GM06990 (cell line): ENCODE measurements around the gene KCMF1.
"Not testable (repeated sequence)": the region's sequence is repeated elsewhere in the genome, so short reads cannot be mapped to it uniquely, and the experiment has no call there.

Experiments used
- DNase-seq: peaks from one replicate; pipeline ENCODE4 v3.0.0-alpha.2; 2011; ENCODE audit not compliant: insufficient read length; ENCODE audit errors: extremely low read depth
- H3K27me3 ChIP-seq: replicated peaks from 2 replicates; pipeline ENCODE4 v1.6.0; 2011; ENCODE audit warnings: low read length; ENCODE audit not compliant: control insufficient read depth, insufficient read depth
- H3K36me3 ChIP-seq: 2 replicates; pipeline ENCODE4 v1.5.1; 2011; ENCODE audit warnings: low read length; ENCODE audit not compliant: control insufficient read depth, insufficient read depth
- H3K4me3 ChIP-seq: replicated peaks from 2 replicates; pipeline ENCODE4 v1.5.1; 2011; ENCODE audit warnings: low read depth, mild to moderate bottlenecking, control low read depth, low read length
- CTCF ChIP-seq: IDR thresholded peaks from 2 replicates; pipeline ENCODE4 v1.5.1; 2011; ENCODE audit warnings: low read length, control low read depth, mild to moderate bottlenecking, inconsistent platforms; ENCODE audit not compliant: insufficient read depth, poor library complexity, severe bottlenecking

KCMF1 gene

GRCh38 chr2:84940831-84941412 lies 30.0 kb upstream of the KCMF1 start:
- no peak for TF ChIP-seq CTCF
- no peaks in the 10 kb centered on the region for H3K36me3 ChIP-seq
- H3K27me3 ChIP-seq, result no peaks in the 10 kb centered on the region
- no peak overlapping the region for H3K4me3 ChIP-seq
- DNase-seq, result no peak

DNA sequence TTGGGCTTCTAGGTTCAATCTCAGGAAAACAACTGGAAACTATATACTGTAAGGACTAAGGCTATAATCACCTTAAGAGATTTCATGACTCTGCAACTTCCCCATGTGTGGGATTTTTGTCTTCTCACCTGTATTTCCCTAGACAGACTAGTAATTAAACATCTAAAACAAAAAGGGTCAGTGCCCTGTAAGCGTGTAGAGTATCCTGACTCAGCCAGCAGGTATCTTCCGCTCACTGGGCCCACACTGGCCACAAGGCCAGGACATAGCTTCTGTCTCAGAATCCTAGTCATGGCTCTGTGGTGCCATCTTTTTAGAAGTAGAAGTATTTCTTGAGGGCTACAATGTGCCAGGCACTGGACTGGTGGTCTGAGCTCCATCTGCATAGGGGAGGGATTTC lies 28.8 kb upstream of the KCMF1 start:
- H3K4me3 ChIP-seq, result no peak overlapping the region
- H3K36me3 ChIP-seq, result no peaks in the 10 kb centered on the region
- H3K27me3 ChIP-seq, result no peaks in the 10 kb centered on the region
- DNase-seq, result no peak
- no peak for TF ChIP-seq CTCF

- Histone ChIP-seq H3K27me3 (no peaks in the 10 kb centered on the region), H3K4me3 (peak overlapping the region; percentile 65), H3K36me3 (no peaks in the 10 kb centered on the region; the same call in 1 of the 2 replicates)
- peak; percentile 79 for DNase-seq
- TF ChIP-seq CTCF, result no peak
These were observed 28.0 kb upstream of the KCMF1 start for GRCh38 chr2:84942964-84943421.

DNA sequence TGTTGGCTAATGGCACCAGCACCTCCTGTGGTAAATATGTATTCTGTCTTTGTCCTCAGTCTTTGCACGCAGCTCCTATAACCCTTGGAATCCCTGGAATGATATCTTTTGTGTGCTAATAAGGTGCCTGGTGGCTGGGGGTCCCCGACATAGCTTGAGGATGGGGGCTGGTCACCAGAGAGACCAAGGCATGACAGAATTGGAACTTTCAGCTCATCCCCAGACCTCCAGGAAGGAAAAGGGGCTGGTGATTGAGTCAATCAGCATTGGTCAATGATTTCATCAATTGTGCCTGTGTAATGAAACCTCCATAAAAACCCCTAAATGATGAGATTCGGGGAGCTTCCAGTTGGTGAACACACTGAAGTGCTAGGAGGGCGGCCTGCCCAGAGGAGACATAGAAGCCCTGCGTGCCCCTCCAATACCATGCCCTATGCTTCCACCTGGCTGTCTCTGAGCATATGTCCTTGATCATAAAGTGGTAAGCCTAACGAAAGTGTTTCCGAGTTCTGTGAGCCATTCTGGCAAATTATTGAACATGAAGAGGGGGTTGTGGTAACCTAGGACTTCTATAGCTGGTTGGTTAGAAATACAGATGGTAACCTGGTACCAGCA lies 26.6 kb upstream of the KCMF1 start:
- DNase-seq, result no peak
- Histone ChIP-seq H3K27me3 (no peaks in the 10 kb centered on the region), H3K36me3 (no peaks in the 10 kb centered on the region; the same call in 1 of the 2 replicates), H3K4me3 (peak overlapping the region; percentile 65)
- TF ChIP-seq CTCF, result no peak

DNA sequence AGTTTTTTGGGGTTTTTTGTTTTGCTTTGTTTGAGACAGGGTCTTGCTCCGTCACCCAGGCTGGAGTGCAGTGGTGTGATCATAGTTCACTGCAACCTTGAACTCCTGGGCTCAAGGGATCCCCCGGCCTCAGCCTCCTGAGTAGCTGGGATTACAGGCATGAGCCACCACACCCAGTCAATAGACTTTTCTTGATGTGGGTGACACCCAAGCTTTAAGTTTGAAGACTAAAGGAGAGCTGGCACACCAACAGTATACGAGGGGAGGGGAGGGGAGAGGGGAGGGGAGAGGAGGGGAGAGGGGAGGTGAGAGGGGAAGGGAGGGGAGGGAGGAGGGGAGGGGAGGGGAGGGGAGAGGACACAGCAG lies 25.1 kb upstream of the KCMF1 start:
- H3K4me3 ChIP-seq, result peak overlapping the region; percentile 65
- H3K27me3 ChIP-seq, DNase-seq, H3K36me3 ChIP-seq: not testable (repeated sequence)

DNA sequence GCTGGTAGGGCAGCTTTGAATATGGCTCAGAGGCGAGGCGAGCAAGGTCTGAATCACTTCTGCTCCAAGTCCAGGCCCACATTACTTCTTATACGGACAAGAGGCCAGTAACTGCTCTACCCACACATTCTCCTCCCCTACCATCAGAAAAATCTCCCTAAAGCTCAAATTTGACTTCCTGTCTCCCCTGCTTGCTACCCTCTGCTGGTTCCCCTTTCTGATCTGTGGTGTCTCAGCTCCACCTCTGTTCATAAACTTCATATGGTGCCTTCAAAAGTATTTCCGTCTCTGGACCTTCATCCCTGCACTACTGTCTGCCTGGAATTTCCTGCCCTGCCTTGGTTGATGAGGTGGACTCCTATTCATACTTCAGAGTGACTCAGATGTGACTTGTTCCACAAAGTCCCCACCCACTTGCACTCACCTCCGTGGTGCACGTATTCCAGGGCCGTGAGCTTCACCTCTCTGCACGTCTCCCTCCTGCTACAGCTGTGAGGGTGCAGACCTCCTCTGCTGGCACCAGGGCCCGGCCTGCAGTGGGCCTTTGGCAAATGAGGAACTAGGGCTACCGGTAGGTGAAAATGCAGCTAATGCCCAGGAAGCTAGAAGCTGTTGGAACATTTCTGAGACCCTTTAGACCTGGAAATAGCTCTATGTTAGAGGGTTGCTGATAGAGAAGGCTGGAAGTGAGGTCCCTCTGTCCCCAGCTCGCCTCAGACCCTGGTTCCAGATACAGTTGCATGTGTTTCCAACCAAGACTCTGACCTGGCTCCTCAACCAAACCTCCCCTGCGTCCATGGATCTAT lies 24.6 kb upstream of the KCMF1 start:
- peak overlapping the region; percentile 43 for H3K4me3 ChIP-seq
- no peaks in the 10 kb centered on the region for H3K27me3 ChIP-seq
- no peaks in the 10 kb centered on the region; the same call in 1 of the 2 replicates for H3K36me3 ChIP-seq
- peak; percentile 40 for TF ChIP-seq CTCF
- peak; percentile 73 for DNase-seq
